GM10248 (cell line): ENCODE measurements around the gene SHROOM3.

Source experiments
- CTCF ChIA-PET: fragments of 300-600 bp; sonication (Branson Sonifier 250); formaldehyde crosslinking; extraction: SDS; loops from one replicate; lab custom pipeline; 2021; ENCODE audit warnings: antibody characterized with exemption; lab: Yijun Ruan, JAX
- POLR2A ChIA-PET: fragments of 350-650 bp; sonication (Branson Sonifier 250); formaldehyde crosslinking; extraction: SDS; loops from one replicate; lab custom pipeline; 2020; ENCODE audit warnings: antibody characterized with exemption; lab: Yijun Ruan, JAX
- DNase-seq: peaks from one replicate; pipeline ENCODE4 v3.0.0; 2012; ENCODE audit errors: extremely low spot score
- CTCF ChIP-seq: IDR thresholded peaks from 2 replicates; pipeline ENCODE4 v1.5.1; 2012; ENCODE audit warnings: mild to moderate bottlenecking, low read depth; ENCODE audit errors: extremely low read depth, missing control alignments, control extremely low read depth

SHROOM3 gene

GRCh38 chr4:76572224-76572623 is 137.2 kb downstream of the SHROOM3 start:
- ChIA-PET POLR2A (no interaction called here), CTCF (no interaction called here)
- no peak for DNase-seq
- no peak for TF ChIP-seq CTCF

- CTCF ChIA-PET = no interaction called here
- POLR2A ChIA-PET = no interaction called here
- no peak for TF ChIP-seq CTCF
- no peak for DNase-seq
Measured at GRCh38 chr4:76576824-76577223, 141.8 kb downstream of the SHROOM3 start.

GRCh38 chr4:76578002-76578560 is 143.1 kb downstream of the SHROOM3 start:
- ChIA-PET CTCF (interaction anchor here (1.3 kb wide), 1 partner anchor 26 kb away, joined by 3 read pairs; no protein-coding TSS in a partner anchor), POLR2A (interaction anchor here (0.6 kb wide), 1 partner anchor 11 kb away, joined by 3 read pairs; no protein-coding TSS in a partner anchor)
- DNase-seq = no peak
- no peak for TF ChIP-seq CTCF

- POLR2A ChIA-PET = no interaction called here
- DNase-seq = no peak
- CTCF ChIA-PET = no interaction called here
- TF ChIP-seq CTCF = no peak
Measured at GRCh38 chr4:76579596-76580375, 144.8 kb downstream of the SHROOM3 start.

- DNase-seq = no peak
- CTCF ChIA-PET = no interaction called here
- POLR2A ChIA-PET = no interaction called here
- no peak for TF ChIP-seq CTCF
Measured at GRCh38 chr4:76581077-76581962, 146.3 kb downstream of the SHROOM3 start.
